Measurements from ENCODE around the gene GNPNAT1.

The GNPNAT1 gene

GRCh38 chr14:52791223-52792096 lies at the start of gene GNPNAT1:
TSS of gene GNPNAT1 (minus strand) at chr14:52791607. CDS start at chr14:52784650, 6,957 bp downstream.
- peak; percentile 64 to 74 for DNase-seq (ENCODE audit: low read depth in 2 of 2)

GRCh38 chr14:52840877-52841276 lies 49.5 kb upstream of the GNPNAT1 start:
- DNase-seq (ENCODE audit: low read depth in 2 of 2) = no peak

GRCh38 chr14:52837451-52837850 lies 46.0 kb upstream of the GNPNAT1 start:
- no peak for DNase-seq (ENCODE audit: low read depth in 2 of 2)

- no peak for DNase-seq (ENCODE audit: low read depth in 2 of 2)
Measured at GRCh38 chr14:52836063-52836462, 44.7 kb upstream of the GNPNAT1 start.

- DNase-seq (ENCODE audit: low read depth in 2 of 2) = no peak
Measured at GRCh38 chr14:52835122-52835903, 43.9 kb upstream of the GNPNAT1 start.

GRCh38 chr14:52834440-52834842 lies 43.0 kb upstream of the GNPNAT1 start:
- peak; percentile 91 for DNase-seq (ENCODE audit: low read depth in 2 of 2)

GRCh38 chr14:52833891-52834290 lies 42.5 kb upstream of the GNPNAT1 start:
- DNase-seq (ENCODE audit: low read depth in 2 of 2) = no peak

GRCh38 chr14:52829527-52830185 lies 38.2 kb upstream of the GNPNAT1 start:
- DNase-seq (ENCODE audit: low read depth in 2 of 2) = no peak

- DNase-seq (ENCODE audit: low read depth in 2 of 2) = no peak
Measured at GRCh38 chr14:52827426-52827825, 36.0 kb upstream of the GNPNAT1 start.

- DNase-seq (ENCODE audit: low read depth in 2 of 2) = no peak
Measured at GRCh38 chr14:52825085-52825484, 33.7 kb upstream of the GNPNAT1 start.

GRCh38 chr14:52824462-52824861 lies 33.1 kb upstream of the GNPNAT1 start:
- no peak for DNase-seq (ENCODE audit: low read depth in 2 of 2)

- DNase-seq (ENCODE audit: low read depth in 2 of 2) = no peak
Measured at GRCh38 chr14:52821805-52822250, 30.4 kb upstream of the GNPNAT1 start.

- no peak for DNase-seq (ENCODE audit: low read depth in 2 of 2)
Measured at GRCh38 chr14:52808101-52808500, 16.7 kb upstream of the GNPNAT1 start.

GRCh38 chr14:52806115-52806514 lies 14.7 kb upstream of the GNPNAT1 start:
- no peak for DNase-seq (ENCODE audit: low read depth in 2 of 2)

GRCh38 chr14:52802597-52802996 lies 11.2 kb upstream of the GNPNAT1 start:
- peak in 1 of 2 experiments; percentile 33 for DNase-seq (ENCODE audit: low read depth in 2 of 2)

GRCh38 chr14:52801014-52801712 lies 9.8 kb upstream of the GNPNAT1 start:
- peak in 1 of 2 experiments; percentile 33 for DNase-seq (ENCODE audit: low read depth in 2 of 2)

- no peak for DNase-seq (ENCODE audit: low read depth in 2 of 2)
Measured at GRCh38 chr14:52798826-52799225, 7.4 kb upstream of the GNPNAT1 start.

GRCh38 chr14:52797653-52798052 lies 6.2 kb upstream of the GNPNAT1 start:
- DNase-seq (ENCODE audit: low read depth in 2 of 2) = no peak

- DNase-seq (ENCODE audit: low read depth in 2 of 2) = no peak
Measured at GRCh38 chr14:52793061-52793460, 1.7 kb upstream of the GNPNAT1 start.

GRCh38 chr14:52792097-52792415 lies 649 bp upstream of the GNPNAT1 start:
- no peak for DNase-seq (ENCODE audit: low read depth in 2 of 2)

GRCh38 chr14:52790756-52791222 lies 618 bp downstream of the GNPNAT1 start:
- DNase-seq (ENCODE audit: low read depth in 2 of 2) = no peak
